ENCODE measurements around the gene GLIS1.

- TF ChIP-seq CTCF (IDR thresholded peaks at IDR 0.05; ENCODE audit: low read depth, low read length), result no peak
- TF ChIP-seq POLR2A (IDR thresholded peaks at IDR 0.05; ENCODE audit: extremely low read depth, insufficient read length), result no peak
- TF ChIP-seq MYC (IDR thresholded peaks at IDR 0.05; ENCODE audit: low read depth, low read length), result no peak
These were observed 154.8 kb downstream of the GLIS1 start for GRCh38 chr1:53583868-53584776.

All from NB4 (cell line).